IMR-90 (cell line): ENCODE data around the gene KLF7. TPM values are rescaled to one million over a fixed set of nuclear protein-coding genes. Genes with fewer than 3 reads are reported as not detected.

ENCODE experiments used
- ATAC-seq: fragments of 200-7000 bp; cut with Tn5 transposase; 2 replicates; pipeline ENCODE4 v1.9.1; 2020; ENCODE audit warnings: low read depth, mild to moderate bottlenecking, moderate library complexity
- BruUV-seq: library from RNA; stranded (reverse); fragments of 400-500 nt; replicated peaks from 2 replicates; lab custom pipeline; 2021; lab: Mats Ljungman, UMichigan
- CTCF ChIA-PET: fragments of 300-600 bp; formaldehyde crosslinking; extraction: SDS; loops from one replicate; lab custom pipeline; 2021; ENCODE audit warnings: antibody characterized with exemption; lab: Yijun Ruan, JAX
- POLR2A ChIA-PET: fragments of 300-600 bp; sonication (Branson Sonifier 250); formaldehyde crosslinking; loops from one replicate; lab custom pipeline; 2022; ENCODE audit warnings: antibody characterized with exemption; ENCODE audit not compliant: unreplicated experiment; lab: Charles Lee
- DNase-seq: peaks from one replicate; pipeline ENCODE4 v3.0.0; 2013
- H2AFZ ChIP-seq: replicated peaks from 2 replicates; pipeline ENCODE3; 2013; ENCODE audit warnings: low read length, mild to moderate bottlenecking; ENCODE audit not compliant: poor library complexity
- H2AK5ac ChIP-seq: 2 replicates; pipeline ENCODE4 v1.6.1; 2013; ENCODE audit warnings: low read depth, low read length, inconsistent platforms
- H2AK9ac ChIP-seq: replicated peaks from 2 replicates; pipeline ENCODE3; 2013; ENCODE audit warnings: mild to moderate bottlenecking, low read depth, low read length, moderate library complexity; ENCODE audit not compliant: poor library complexity
- H2BK120ac ChIP-seq: 2 replicates; pipeline ENCODE4 v1.6.1; 2013; ENCODE audit warnings: low read depth, low read length, inconsistent platforms
- H2BK15ac ChIP-seq: 3 replicates; pipeline ENCODE4 v1.6.1; 2013; ENCODE audit warnings: low read depth, low read length, inconsistent platforms
- H2BK20ac ChIP-seq: 2 replicates; pipeline ENCODE4 v1.6.1; 2013; ENCODE audit warnings: low read depth, mild to moderate bottlenecking, inconsistent platforms, low read length, moderate library complexity
- H2BK5ac ChIP-seq: 2 replicates; pipeline ENCODE4 v1.6.1; 2013; ENCODE audit warnings: mild to moderate bottlenecking, low read depth, low read length, inconsistent platforms; ENCODE audit not compliant: poor library complexity, severe bottlenecking
- H3K14ac ChIP-seq: replicated peaks from 2 replicates; pipeline ENCODE4 v1.6.1; 2013; ENCODE audit warnings: low read depth, low read length, inconsistent platforms
- H3K18ac ChIP-seq: 2 replicates; pipeline ENCODE4 v1.6.1; 2013; ENCODE audit warnings: low read depth, low read length, control low read depth
- H3K23ac ChIP-seq: 2 replicates; pipeline ENCODE4 v1.6.1; 2013; ENCODE audit warnings: low read depth, low read length, inconsistent platforms
- H3K27ac ChIP-seq: 2 replicates; pipeline ENCODE4 v1.5.1; 2013; ENCODE audit warnings: mild to moderate bottlenecking, control low read depth, low read length; ENCODE audit not compliant: insufficient read depth
- H3K27me3 ChIP-seq: 2 replicates; pipeline ENCODE4 v1.6.1; 2013; ENCODE audit warnings: low read length; ENCODE audit not compliant: control insufficient read depth, insufficient read depth
- H3K36me3 ChIP-seq: 2 replicates; pipeline ENCODE4 v1.6.1; 2013; ENCODE audit warnings: low read length, mixed read lengths; ENCODE audit not compliant: control insufficient read depth, insufficient read depth
- H3K4ac ChIP-seq: 2 replicates; pipeline ENCODE4 v1.6.1; 2013; ENCODE audit warnings: low read depth, low read length, inconsistent platforms
- H3K4me1 ChIP-seq: 2 replicates; pipeline ENCODE4 v1.6.1; 2013; ENCODE audit warnings: low read length, mixed read lengths; ENCODE audit not compliant: control insufficient read depth, insufficient read depth
- H3K4me2 ChIP-seq: 2 replicates; pipeline ENCODE4 v1.6.1; 2013; ENCODE audit warnings: low read depth, mild to moderate bottlenecking, control low read depth, low read length, moderate library complexity
- H3K4me3 ChIP-seq: 2 replicates; pipeline ENCODE4 v1.5.1; 2013; ENCODE audit warnings: low read depth, mild to moderate bottlenecking, control low read depth, low read length, moderate library complexity; ENCODE audit not compliant: insufficient read depth
- H3K56ac ChIP-seq: 2 replicates; pipeline ENCODE4 v1.6.1; 2013; ENCODE audit warnings: low read length, inconsistent platforms; ENCODE audit not compliant: insufficient read depth; ENCODE audit errors: extremely low read depth
- H3K79me1 ChIP-seq, 2 experiments: 2 replicates each; pipeline ENCODE4 v1.6.1; 2013; ENCODE audit warnings: low read length in 2 of 2, inconsistent platforms in 1 of 2, low read depth in 1 of 2
- H3K9ac ChIP-seq: 2 replicates; pipeline ENCODE4 v1.6.1; 2013; ENCODE audit warnings: low read depth, low read length, control low read depth
- H3K9me1 ChIP-seq: 2 replicates; pipeline ENCODE4 v1.6.1; 2013; ENCODE audit warnings: low read length, inconsistent platforms; ENCODE audit not compliant: insufficient read depth
- H3K9me3 ChIP-seq: 2 replicates; pipeline ENCODE4 v1.6.1; 2013; ENCODE audit warnings: low read length; ENCODE audit not compliant: control insufficient read depth, insufficient read depth
- H4K20me1 ChIP-seq: 2 replicates; pipeline ENCODE4 v1.6.1; 2013; ENCODE audit warnings: low read length, inconsistent platforms; ENCODE audit not compliant: insufficient read depth
- H4K5ac ChIP-seq: 2 replicates; pipeline ENCODE4 v1.6.1; 2013; ENCODE audit warnings: mild to moderate bottlenecking, low read depth, low read length, control low read depth
- H4K8ac ChIP-seq, 2 experiments: 2 replicates each; pipeline ENCODE4 v1.6.1; 2013; ENCODE audit warnings: low read depth in 2 of 2, low read length in 2 of 2, control low read depth in 1 of 2, inconsistent platforms in 1 of 2
- H4K91ac ChIP-seq: 2 replicates; pipeline ENCODE4 v1.6.1; 2013; ENCODE audit warnings: low read depth, low read length, inconsistent platforms; ENCODE audit not compliant: insufficient read depth
- BHLHE40 ChIP-seq: fragments of 150-350 bp; IDR thresholded peaks from 2 replicates; pipeline ENCODE4 v1.6.1; 2016; ENCODE audit warnings: mild to moderate bottlenecking, low read depth, low read length
- CEBPB ChIP-seq: IDR thresholded peaks from 2 replicates; pipeline ENCODE4 v1.6.1; 2012; ENCODE audit warnings: low read depth, low read length, improper control_type of control experiment
- CHD1 ChIP-seq: IDR thresholded peaks from 2 replicates; pipeline ENCODE4 v1.6.1; 2012; ENCODE audit warnings: low read depth, low read length, improper control_type of control experiment
- CTCF ChIP-seq: conservative IDR thresholded peaks from 2 replicates; pipeline ENCODE4 v1.5.1; 2012; ENCODE audit warnings: mild to moderate bottlenecking, low read depth, low read length, improper control_type of control experiment
- ELK1 ChIP-seq: fragments of 150-350 bp; IDR thresholded peaks from 2 replicates; pipeline ENCODE4 v1.6.1; 2016; ENCODE audit warnings: low read depth, mild to moderate bottlenecking, low read length, moderate library complexity, borderline replicate concordance
- FOS ChIP-seq: fragments of 150-350 bp; IDR thresholded peaks from 2 replicates; pipeline ENCODE4 v1.6.1; 2016; ENCODE audit warnings: low read depth, low read length
- MAFK ChIP-seq: IDR thresholded peaks from 2 replicates; pipeline ENCODE4 v1.6.1; 2012; ENCODE audit warnings: low read depth, low read length, improper control_type of control experiment
- MAZ ChIP-seq: IDR thresholded peaks from 2 replicates; pipeline ENCODE4 v1.6.1; 2012; ENCODE audit warnings: low read depth, mild to moderate bottlenecking, low read length, improper control_type of control experiment, moderate library complexity, borderline replicate concordance
- NFE2L2 ChIP-seq: fragments of 150-350 bp; IDR thresholded peaks from 2 replicates; pipeline ENCODE4 v1.6.1; 2016; ENCODE audit warnings: low read depth, mild to moderate bottlenecking, low read length
- POLR2A ChIP-seq: IDR thresholded peaks from 2 replicates; pipeline ENCODE4 v1.6.1; 2012; ENCODE audit warnings: mild to moderate bottlenecking, low read depth, low read length
- RAD21 ChIP-seq: IDR thresholded peaks from 2 replicates; pipeline ENCODE4 v1.6.1; 2012; ENCODE audit warnings: low read length, improper control_type of control experiment
- RFX5 ChIP-seq: IDR thresholded peaks from 2 replicates; pipeline ENCODE4 v1.8.0; 2012; ENCODE audit warnings: low read depth, mild to moderate bottlenecking, low read length, moderate library complexity
- SMC3 ChIP-seq: fragments of 150-350 bp; IDR thresholded peaks from 2 replicates; pipeline ENCODE4 v1.6.1; 2016; ENCODE audit warnings: low read depth, mild to moderate bottlenecking, antibody characterized with exemption, low read length, moderate library complexity
- USF2 ChIP-seq: fragments of 150-350 bp; IDR thresholded peaks from 2 replicates; pipeline ENCODE4 v1.6.1; 2017; ENCODE audit warnings: mild to moderate bottlenecking, antibody characterized with exemption, low read length, low read depth
- WGBS, 2 experiments: methylation state at CpG; one replicate each; pipeline versions ENCODE4 v1.1.5 to v1.1.7; 2013; ENCODE audit warnings: missing lambda C conversion rate in 2 of 2; ENCODE audit not compliant: insufficient read length in 1 of 2; ENCODE audit errors: extremely low coverage in 2 of 2; 5-methylcytosine and 5-hydroxymethylcytosine counted together
- dilution Hi-C: fragments of 300-500 bp; cut with HindIII; formaldehyde crosslinking; loops from one replicate; pipeline ENCODE4 v1.14.3; 2018; ENCODE audit warnings: low sequenced_read_pairs; ENCODE audit not compliant: unreplicated experiment
- in situ Hi-C: fragments of 300-500 bp; cut with MboI; formaldehyde crosslinking; loops from 3 replicates; pipeline ENCODE4 v1.14.3; 2019; ENCODE audit warnings: low sequenced_read_pairs, inconsistent platforms, mixed read lengths
- intact Hi-C: fragments of 100-400 bp; cut with micrococcal nuclease; formaldehyde crosslinking; loops from 2 replicates; pipeline ENCODE4 v1.10.0; 2022
- polyA plus RNA-seq, 3 experiments: library from polyadenylated mRNA; depleted of rRNA; stranded (reverse); fragments of >200 nt; gene quantifications; 2 replicates each; pipeline ENCODE4 v1.2.3, GENCODE V29; 2012; ENCODE audit warnings: low replicate concordance in 1 of 3
- total RNA-seq: library from RNA; depleted of rRNA; stranded (reverse); fragments of >200 nt; gene quantifications from 2 replicates; pipeline ENCODE4 v1.2.3, GENCODE V29; 2012

KLF7 gene
- total and polyA plus RNA-seq, 2 of the 4 experiments (the other 2 are of a cell fraction), result 23.1 to 28.5 TPM

- dilution Hi-C loops (no loop called here), in situ Hi-C loops (no loop called here), intact Hi-C loops (no loop called here)
- DNase-seq, result no peak
- Histone ChIP-seq H2AK5ac (no peak overlapping the region), H3K36me3 (peaks cover 24% of the 10 kb centered on the region), H3K14ac (no peak overlapping the region), H3K9me1 (peaks cover 24% of the 10 kb centered on the region), H3K4me1 (no peaks in the 10 kb centered on the region), H2AK9ac (no peak overlapping the region), H3K9me3 (no peaks in the 10 kb centered on the region), H3K4me3 (no peak overlapping the region), H3K4ac (no peak overlapping the region), H3K27ac (no peak overlapping the region), H3K27me3 (no peaks in the 10 kb centered on the region), H2BK15ac (no peak overlapping the region), H3K56ac (no peak overlapping the region), H4K5ac (no peak overlapping the region), H4K8ac (no peak overlapping the region), H4K91ac (no peak overlapping the region), H3K23ac (no peak overlapping the region), H3K9ac (no peak overlapping the region), H2AFZ (no peak overlapping the region), H3K4me2 (no peak overlapping the region), H2BK120ac (no peak overlapping the region), H2BK5ac (no peak overlapping the region), H3K18ac (no peak overlapping the region), H3K79me1 (peaks cover 50 to 83% of the 10 kb centered on the region in 2 experiments), H4K20me1 (peaks cover 80% of the 10 kb centered on the region), H2BK20ac (no peak overlapping the region)
- WGBS, 2 experiments, result no CpG with 5 or more reads among the region's 7 CpGs
- TF ChIP-seq RAD21 (no peak), MAFK (no peak), NFE2L2 (no peak), BHLHE40 (no peak), RFX5 (no peak), USF2 (no peak), CEBPB (no peak), ELK1 (no peak), CHD1 (no peak), CTCF (no peak), SMC3 (no peak), FOS (no peak), POLR2A (no peak), MAZ (no peak)
- ChIA-PET POLR2A (no interaction called here), CTCF (no interaction called here)
- no peak for ATAC-seq
- no TSS peak for BruUV-seq
Measured at GRCh38 chr2:207110310-207110709, 55.4 kb downstream of the KLF7 start.
